ENCODE results near the gene ARMC8. TPM values are rescaled to one million over a fixed set of nuclear protein-coding genes. Genes with fewer than 3 reads are reported as not detected.

The ARMC8 gene
- total RNA-seq, 1 donor from 2014 or later: 46.5 TPM

- Mint-ChIP-seq H3K27ac (ENCODE audit: unreplicated experiment) (no peak overlapping the region), H3K36me3 (ENCODE audit: unreplicated experiment) (peaks cover 39% of the 10 kb centered on the region)
- no peak for DNase-seq (ENCODE audit: extremely low spot score, unreplicated experiment)
Measured at GRCh38 chr3:138289701-138290100, 102.6 kb downstream of the ARMC8 start.

GRCh38 chr3:138296639-138297038 is 109.5 kb downstream of the ARMC8 start:
- Mint-ChIP-seq H3K9me3 (ENCODE audit: unreplicated experiment) (no peaks in the 10 kb centered on the region), H3K27ac (ENCODE audit: unreplicated experiment) (no peak overlapping the region), H3K4me1 (ENCODE audit: unreplicated experiment) (no peaks in the 10 kb centered on the region), H3K4me3 (ENCODE audit: unreplicated experiment) (no peak overlapping the region), H3K36me3 (ENCODE audit: unreplicated experiment) (peaks cover 21% of the 10 kb centered on the region), H3K27me3 (ENCODE audit: unreplicated experiment) (no peaks in the 10 kb centered on the region)
- TF ChIP-seq CTCF (IDR thresholded peaks at IDR 0.05): no peak
- no peak for DNase-seq (ENCODE audit: extremely low spot score, unreplicated experiment)

More at GRCh38 chr3:138289701-138290100, 102.6 kb downstream of the ARMC8 start:
- Mint-ChIP-seq H3K9me3 (ENCODE audit: unreplicated experiment) (no peaks in the 10 kb centered on the region), H3K4me3 (ENCODE audit: unreplicated experiment) (no peak overlapping the region), H3K4me1 (ENCODE audit: unreplicated experiment) (no peaks in the 10 kb centered on the region), H3K27me3 (ENCODE audit: unreplicated experiment) (no peaks in the 10 kb centered on the region)
- no peak for TF ChIP-seq CTCF (IDR thresholded peaks at IDR 0.05)

GRCh38 chr3:138297059-138297607 is 110.0 kb downstream of the ARMC8 start:
- H3K27me3 Mint-ChIP-seq (ENCODE audit: unreplicated experiment): no peaks in the 10 kb centered on the region
- DNase-seq (ENCODE audit: extremely low spot score, unreplicated experiment): no peak
- H3K9me3 Mint-ChIP-seq (ENCODE audit: unreplicated experiment): no peaks in the 10 kb centered on the region
- no peak overlapping the region for H3K27ac Mint-ChIP-seq (ENCODE audit: unreplicated experiment)
- no peak for TF ChIP-seq CTCF (IDR thresholded peaks at IDR 0.05)
- H3K36me3 Mint-ChIP-seq (ENCODE audit: unreplicated experiment): peaks cover 20% of the 10 kb centered on the region
- H3K4me3 Mint-ChIP-seq (ENCODE audit: unreplicated experiment): no peak overlapping the region
- no peaks in the 10 kb centered on the region for H3K4me1 Mint-ChIP-seq (ENCODE audit: unreplicated experiment)

GRCh38 chr3:138297876-138298275 is 110.8 kb downstream of the ARMC8 start:
- no peak overlapping the region for H3K4me3 Mint-ChIP-seq (ENCODE audit: unreplicated experiment)

GRCh38 chr3:138300647-138301046 is 113.5 kb downstream of the ARMC8 start:
- TF ChIP-seq CTCF (IDR thresholded peaks at IDR 0.05): no peak
- DNase-seq (ENCODE audit: extremely low spot score, unreplicated experiment): no peak
- Mint-ChIP-seq H3K36me3 (ENCODE audit: unreplicated experiment) (peaks cover 9% of the 10 kb centered on the region), H3K27me3 (ENCODE audit: unreplicated experiment) (no peaks in the 10 kb centered on the region), H3K4me1 (ENCODE audit: unreplicated experiment) (peaks cover 3% of the 10 kb centered on the region), H3K4me3 (ENCODE audit: unreplicated experiment) (no peak overlapping the region), H3K27ac (ENCODE audit: unreplicated experiment) (no peak overlapping the region), H3K9me3 (ENCODE audit: unreplicated experiment) (no peaks in the 10 kb centered on the region)

More at GRCh38 chr3:138297876-138298275, 110.8 kb downstream of the ARMC8 start:
- no peak for TF ChIP-seq CTCF (IDR thresholded peaks at IDR 0.05)
- H3K27ac Mint-ChIP-seq (ENCODE audit: unreplicated experiment): no peak overlapping the region
- H3K27me3 Mint-ChIP-seq (ENCODE audit: unreplicated experiment): no peaks in the 10 kb centered on the region
- no peaks in the 10 kb centered on the region for H3K9me3 Mint-ChIP-seq (ENCODE audit: unreplicated experiment)
- no peaks in the 10 kb centered on the region for H3K4me1 Mint-ChIP-seq (ENCODE audit: unreplicated experiment)
- no peak for DNase-seq (ENCODE audit: extremely low spot score, unreplicated experiment)
- H3K36me3 Mint-ChIP-seq (ENCODE audit: unreplicated experiment): peaks cover 15% of the 10 kb centered on the region

All from osteocyte (in vitro differentiated cells).